ENCODE results near the gene TMSB10.

The TMSB10 gene

GRCh38 chr2:84882414-84882738, 23.1 kb upstream of the TMSB10 start (continued):
- TF ChIP-seq, protein P1, sequence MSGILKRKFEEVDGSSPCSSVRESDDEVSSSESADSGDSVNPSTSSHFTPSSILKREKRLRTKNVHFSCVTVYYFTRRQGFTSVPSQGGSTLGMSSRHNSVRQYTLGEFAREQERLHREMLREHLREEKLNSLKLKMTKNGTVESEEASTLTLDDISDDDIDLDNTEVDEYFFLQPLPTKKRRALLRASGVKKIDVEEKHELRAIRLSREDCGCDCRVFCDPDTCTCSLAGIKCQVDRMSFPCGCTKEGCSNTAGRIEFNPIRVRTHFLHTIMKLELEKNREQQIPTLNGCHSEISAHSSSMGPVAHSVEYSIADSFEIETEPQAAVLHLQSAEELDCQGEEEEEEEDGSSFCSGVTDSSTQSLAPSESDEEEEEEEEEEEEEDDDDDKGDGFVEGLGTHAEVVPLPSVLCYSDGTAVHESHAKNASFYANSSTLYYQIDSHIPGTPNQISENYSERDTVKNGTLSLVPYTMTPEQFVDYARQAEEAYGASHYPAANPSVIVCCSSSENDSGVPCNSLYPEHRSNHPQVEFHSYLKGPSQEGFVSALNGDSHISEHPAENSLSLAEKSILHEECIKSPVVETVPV (CRISPR knock-in tag; IDR thresholded peaks at IDR 0.05) = no peak

GRCh38 chr2:84882775-84883550, 22.5 kb upstream of the TMSB10 start:
- ATAC-seq = no peak
- TF ChIP-seq, protein P1 (CRISPR knock-in tag; IDR thresholded peaks at IDR 0.05) = no peak
- no peak for TF ChIP-seq RARB (CRISPR knock-in tag; IDR thresholded peaks at IDR 0.05)
- no peak for TF ChIP-seq TCF4 (CRISPR knock-in tag; IDR thresholded peaks at IDR 0.05; ENCODE audit: borderline replicate concordance)
- no peak for TF ChIP-seq ESRRG (CRISPR knock-in tag; IDR thresholded peaks at IDR 0.05)
- no peak for TF ChIP-seq ZFP3 (CRISPR knock-in tag; IDR thresholded peaks at IDR 0.05)
- TF ChIP-seq GLIS3 (CRISPR knock-in tag; IDR thresholded peaks at IDR 0.05) = no peak
- TF ChIP-seq ISL1 (CRISPR knock-in tag; IDR thresholded peaks at IDR 0.05) = no peak
- TF ChIP-seq, protein P2, sequence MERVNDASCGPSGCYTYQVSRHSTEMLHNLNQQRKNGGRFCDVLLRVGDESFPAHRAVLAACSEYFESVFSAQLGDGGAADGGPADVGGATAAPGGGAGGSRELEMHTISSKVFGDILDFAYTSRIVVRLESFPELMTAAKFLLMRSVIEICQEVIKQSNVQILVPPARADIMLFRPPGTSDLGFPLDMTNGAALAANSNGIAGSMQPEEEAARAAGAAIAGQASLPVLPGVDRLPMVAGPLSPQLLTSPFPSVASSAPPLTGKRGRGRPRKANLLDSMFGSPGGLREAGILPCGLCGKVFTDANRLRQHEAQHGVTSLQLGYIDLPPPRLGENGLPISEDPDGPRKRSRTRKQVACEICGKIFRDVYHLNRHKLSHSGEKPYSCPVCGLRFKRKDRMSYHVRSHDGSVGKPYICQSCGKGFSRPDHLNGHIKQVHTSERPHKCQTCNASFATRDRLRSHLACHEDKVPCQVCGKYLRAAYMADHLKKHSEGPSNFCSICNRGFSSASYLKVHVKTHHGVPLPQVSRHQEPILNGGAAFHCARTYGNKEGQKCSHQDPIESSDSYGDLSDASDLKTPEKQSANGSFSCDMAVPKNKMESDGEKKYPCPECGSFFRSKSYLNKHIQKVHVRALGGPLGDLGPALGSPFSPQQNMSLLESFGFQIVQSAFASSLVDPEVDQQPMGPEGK (CRISPR knock-in tag; IDR thresholded peaks at IDR 0.05; ENCODE audit: borderline replicate concordance) = no peak
- TF ChIP-seq, protein P3, sequence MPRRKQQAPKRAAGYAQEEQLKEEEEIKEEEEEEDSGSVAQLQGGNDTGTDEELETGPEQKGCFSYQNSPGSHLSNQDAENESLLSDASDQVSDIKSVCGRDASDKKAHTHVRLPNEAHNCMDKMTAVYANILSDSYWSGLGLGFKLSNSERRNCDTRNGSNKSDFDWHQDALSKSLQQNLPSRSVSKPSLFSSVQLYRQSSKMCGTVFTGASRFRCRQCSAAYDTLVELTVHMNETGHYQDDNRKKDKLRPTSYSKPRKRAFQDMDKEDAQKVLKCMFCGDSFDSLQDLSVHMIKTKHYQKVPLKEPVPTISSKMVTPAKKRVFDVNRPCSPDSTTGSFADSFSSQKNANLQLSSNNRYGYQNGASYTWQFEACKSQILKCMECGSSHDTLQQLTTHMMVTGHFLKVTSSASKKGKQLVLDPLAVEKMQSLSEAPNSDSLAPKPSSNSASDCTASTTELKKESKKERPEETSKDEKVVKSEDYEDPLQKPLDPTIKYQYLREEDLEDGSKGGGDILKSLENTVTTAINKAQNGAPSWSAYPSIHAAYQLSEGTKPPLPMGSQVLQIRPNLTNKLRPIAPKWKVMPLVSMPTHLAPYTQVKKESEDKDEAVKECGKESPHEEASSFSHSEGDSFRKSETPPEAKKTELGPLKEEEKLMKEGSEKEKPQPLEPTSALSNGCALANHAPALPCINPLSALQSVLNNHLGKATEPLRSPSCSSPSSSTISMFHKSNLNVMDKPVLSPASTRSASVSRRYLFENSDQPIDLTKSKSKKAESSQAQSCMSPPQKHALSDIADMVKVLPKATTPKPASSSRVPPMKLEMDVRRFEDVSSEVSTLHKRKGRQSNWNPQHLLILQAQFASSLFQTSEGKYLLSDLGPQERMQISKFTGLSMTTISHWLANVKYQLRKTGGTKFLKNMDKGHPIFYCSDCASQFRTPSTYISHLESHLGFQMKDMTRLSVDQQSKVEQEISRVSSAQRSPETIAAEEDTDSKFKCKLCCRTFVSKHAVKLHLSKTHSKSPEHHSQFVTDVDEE (CRISPR knock-in tag; IDR thresholded peaks at IDR 0.05) = no peak
- no peak for TF ChIP-seq OSR1 (CRISPR knock-in tag; IDR thresholded peaks at IDR 0.05)
- no peak for TF ChIP-seq ARNTL (CRISPR knock-in tag; IDR thresholded peaks at IDR 0.05; ENCODE audit: borderline replicate concordance, low read depth)
- no peak for TF ChIP-seq CSDC2 (CRISPR knock-in tag; IDR thresholded peaks at IDR 0.05)
- no peak for TF ChIP-seq SNAI2 (CRISPR knock-in tag; IDR thresholded peaks at IDR 0.05)

GRCh38 chr2:84884449-84884848, 21.0 kb upstream of the TMSB10 start:
- no peak for ATAC-seq
- TF ChIP-seq TOX (CRISPR knock-in tag; IDR thresholded peaks at IDR 0.05; ENCODE audit: borderline replicate concordance) = no peak
- TF ChIP-seq OSR1 (CRISPR knock-in tag; IDR thresholded peaks at IDR 0.05) = no peak
- TF ChIP-seq POU6F1 (CRISPR knock-in tag; IDR thresholded peaks at IDR 0.05; ENCODE audit: borderline replicate concordance, low read depth) = no peak
- no peak for TF ChIP-seq ZNF565 (CRISPR knock-in tag; conservative IDR thresholded peaks at IDR 0.05; ENCODE audit: low read depth)
- no peak for TF ChIP-seq ZFP30 (CRISPR knock-in tag; IDR thresholded peaks at IDR 0.05)
- TF ChIP-seq CSDC2 (CRISPR knock-in tag; IDR thresholded peaks at IDR 0.05) = no peak
- TF ChIP-seq ZFP3 (CRISPR knock-in tag; IDR thresholded peaks at IDR 0.05) = no peak
- TF ChIP-seq, protein P1 (CRISPR knock-in tag; IDR thresholded peaks at IDR 0.05) = no peak

Measured in SK-N-SH treated with all-trans-retinoic acid at 6 μM for 48 hours (cell line).